ENCODE measurements around the gene FBXL20. TPM values are rescaled to one million over a fixed set of nuclear protein-coding genes. Genes with fewer than 3 reads are reported as not detected.
A peak's percentile ranks its signal among the peaks of the same experiment; 100 is the strongest.
"Not testable (repeated sequence)": the region's sequence is repeated elsewhere in the genome, so short reads cannot be mapped to it uniquely, and the experiment has no call there.

Gene FBXL20
- total RNA-seq, 1 donor from 2014 or later: 17.6 TPM

- no peak for DNase-seq
Observed at GRCh38 chr17:39380144-39380543, 21.3 kb downstream of the FBXL20 start.

DNA sequence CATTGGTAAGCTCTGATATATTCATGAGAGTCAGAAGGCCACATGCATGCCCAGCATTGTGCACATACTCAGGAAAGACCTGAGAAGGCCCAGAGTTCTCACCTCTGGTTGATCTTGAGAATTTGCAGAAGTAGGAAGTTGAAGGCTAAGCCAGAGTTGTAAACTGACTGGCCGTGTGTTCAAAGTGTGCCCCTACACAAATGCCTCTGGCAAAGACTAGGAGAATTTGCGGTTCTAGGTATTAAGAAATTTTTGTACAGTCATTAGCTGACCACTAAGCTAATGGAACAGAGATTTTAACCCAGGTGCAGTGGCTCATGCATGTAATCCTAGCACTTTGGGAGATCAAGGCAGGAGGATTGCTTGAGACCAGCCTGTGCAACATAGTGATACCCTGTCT, 25.0 kb downstream of the FBXL20 start:
- DNase-seq: no peak

GRCh38 chr17:39367805-39368204, 33.6 kb downstream of the FBXL20 start:
- DNase-seq: not testable (repeated sequence)

DNA sequence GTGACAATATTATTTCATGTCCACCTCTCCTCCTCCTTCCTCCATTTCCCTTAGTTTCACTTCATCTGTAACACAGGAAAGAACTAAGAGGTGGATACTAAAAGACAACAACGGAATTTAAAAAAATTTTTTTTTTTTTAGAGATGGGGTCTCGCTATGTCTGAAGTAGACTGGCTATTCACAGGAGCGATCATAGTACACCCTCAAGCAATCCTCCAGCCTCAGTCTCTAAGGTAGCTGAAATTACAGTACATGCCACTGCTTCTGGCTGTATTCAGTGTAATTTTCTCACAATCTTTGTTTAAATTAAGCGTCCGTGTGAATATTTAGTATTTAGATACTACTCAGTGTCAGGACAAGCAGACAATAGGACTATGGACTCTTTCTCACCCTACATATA, 35.6 kb downstream of the FBXL20 start:
- DNase-seq: no peak

DNA sequence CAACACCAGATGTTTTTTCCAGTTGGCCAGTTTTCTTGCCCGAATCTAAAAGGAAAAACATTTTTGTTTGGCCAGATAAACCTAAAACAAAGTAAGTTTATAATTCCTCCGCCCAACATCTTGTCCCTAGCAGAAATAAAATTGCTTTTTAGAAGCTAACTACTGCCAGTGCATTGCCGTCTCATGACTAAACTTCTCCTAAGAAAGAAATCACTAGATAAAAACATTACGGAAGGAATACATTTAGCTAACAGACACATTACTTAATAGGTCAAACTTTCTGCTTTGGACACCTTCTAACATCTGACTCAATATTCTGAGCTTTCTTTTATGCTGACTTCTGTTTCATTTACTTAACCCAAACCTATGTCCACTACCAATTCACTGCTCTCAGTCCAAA, 36.2 kb downstream of the FBXL20 start:
- no peak for DNase-seq

GRCh38 chr17:39364236-39365025, 37.0 kb downstream of the FBXL20 start:
- DNase-seq: no peak

DNA sequence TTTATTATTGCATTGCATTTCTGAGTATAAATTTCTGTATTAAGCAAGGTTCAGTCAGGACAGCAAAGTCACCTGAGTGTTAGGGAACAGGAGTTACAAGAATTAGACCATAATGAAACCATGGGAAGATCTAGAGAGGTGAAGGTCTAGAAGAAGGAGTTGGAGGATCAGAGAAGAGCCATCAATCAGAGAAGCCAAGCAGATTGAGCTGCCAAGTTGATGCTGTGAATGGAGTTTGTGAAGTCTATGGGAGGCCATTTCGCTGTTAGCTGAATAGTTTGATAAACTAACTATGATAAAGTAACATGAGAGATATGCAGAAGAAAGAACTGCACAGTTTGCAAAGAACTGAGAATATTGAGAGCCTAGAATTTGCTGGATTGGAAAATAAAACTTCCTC, 40.4 kb downstream of the FBXL20 start:
- no peak for DNase-seq

DNA sequence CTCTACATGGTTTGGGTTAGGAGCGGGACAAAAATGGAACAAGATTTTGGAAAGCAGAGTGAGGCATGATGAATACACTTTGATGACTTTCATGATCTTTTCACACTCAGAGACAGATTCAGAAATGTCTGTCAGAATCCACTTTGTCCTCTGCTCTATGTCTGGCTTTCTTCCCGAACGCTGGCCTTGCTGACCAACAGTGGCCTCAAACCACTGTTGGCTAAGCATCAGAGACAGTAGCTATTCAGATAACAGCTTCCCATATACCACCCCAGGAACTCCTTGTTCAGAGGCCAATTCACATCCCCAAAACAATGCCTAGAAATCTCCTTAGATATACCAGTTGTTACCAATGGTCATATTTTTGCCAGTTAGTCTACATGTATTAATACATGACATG, 40.9 kb downstream of the FBXL20 start:
- DNase-seq: no peak

DNA sequence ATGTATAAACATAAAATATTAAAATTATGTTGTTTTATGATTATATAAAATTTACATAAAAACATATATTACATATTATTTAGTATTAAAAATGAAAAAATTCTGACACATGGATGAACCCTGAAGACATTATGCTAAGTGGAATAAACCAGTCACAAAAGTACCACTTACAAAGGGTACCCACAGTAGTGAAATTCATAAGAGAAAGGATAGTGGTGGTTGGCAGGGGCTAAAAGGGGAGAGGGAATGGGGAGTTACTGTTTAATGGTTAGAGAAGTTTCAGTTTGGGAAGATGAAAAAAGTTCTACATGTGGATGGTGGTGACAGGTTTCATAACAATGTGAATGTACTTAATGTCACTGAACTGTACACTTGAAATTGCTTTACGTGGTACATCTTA, 41.4 kb downstream of the FBXL20 start:
- no peak for DNase-seq

DNA sequence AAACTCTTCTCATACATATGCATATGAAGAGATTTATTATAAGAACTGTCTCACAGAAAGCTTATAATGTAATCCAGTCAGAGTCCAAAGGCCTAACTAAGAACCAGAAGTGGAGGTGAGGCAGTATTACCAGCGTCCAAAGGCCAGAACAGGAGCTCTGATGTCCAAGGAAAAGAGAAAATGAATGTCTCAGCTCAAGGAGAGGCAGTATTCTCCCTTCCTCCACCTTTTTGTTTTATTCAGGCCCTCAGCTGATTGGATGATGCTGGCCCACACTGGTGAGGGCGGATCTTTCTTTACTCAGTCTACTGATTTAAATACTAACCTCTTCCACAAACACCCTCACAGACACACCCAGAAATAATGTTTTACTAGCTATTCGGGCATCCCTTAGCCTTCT, 43.4 kb downstream of the FBXL20 start:
- no peak for DNase-seq

DNA sequence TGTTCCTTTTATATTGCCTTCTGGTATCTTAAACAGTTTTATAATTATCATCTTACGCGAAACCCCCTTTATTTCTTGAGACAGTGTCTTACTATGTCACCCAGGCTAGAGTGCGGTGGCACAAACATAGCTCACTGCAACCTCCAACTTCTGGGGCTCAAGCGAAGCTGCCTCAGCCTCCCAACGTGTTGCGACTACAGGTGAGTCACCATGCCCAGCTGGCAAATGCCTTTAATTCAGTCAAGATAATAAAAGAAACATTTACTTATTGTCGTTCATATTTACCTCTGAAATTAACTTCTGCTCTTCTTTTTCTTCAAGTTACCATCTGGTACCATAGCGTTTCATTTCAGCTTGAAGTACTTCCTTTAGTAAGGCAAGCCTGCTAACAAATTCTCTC, 43.9 kb downstream of the FBXL20 start:
- no peak for DNase-seq

- no peak for DNase-seq
Observed at GRCh38 chr17:39352986-39353385, 48.4 kb downstream of the FBXL20 start.

GRCh38 chr17:39352511-39352910, 48.9 kb downstream of the FBXL20 start:
- DNase-seq: no peak

DNA sequence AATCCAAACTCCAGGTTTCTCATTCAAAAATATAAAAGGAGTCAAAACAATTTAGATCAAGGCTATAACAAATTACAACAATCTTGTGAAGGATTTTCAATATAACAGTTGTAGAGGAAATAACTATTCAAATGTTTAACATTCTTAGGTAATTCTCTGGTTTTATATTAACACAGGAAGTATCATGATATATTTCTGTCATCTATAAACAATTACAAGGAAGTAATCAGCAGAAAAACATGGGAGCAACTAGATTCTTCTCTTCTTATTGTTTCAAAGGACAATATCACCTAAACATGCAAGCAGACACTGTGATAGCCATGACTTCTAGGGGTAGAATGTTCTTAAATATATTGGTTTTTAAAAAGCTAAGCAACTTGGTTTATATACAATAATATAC, 49.9 kb downstream of the FBXL20 start:
- DNase-seq: no peak

- DNase-seq: no peak
Observed at GRCh38 chr17:39349246-39349645, 52.2 kb downstream of the FBXL20 start.

GRCh38 chr17:39346863-39347262, 54.6 kb downstream of the FBXL20 start:
- not testable (repeated sequence) for DNase-seq

GRCh38 chr17:39341541-39341940, 59.9 kb downstream of the FBXL20 start:
- no peak for DNase-seq

DNA sequence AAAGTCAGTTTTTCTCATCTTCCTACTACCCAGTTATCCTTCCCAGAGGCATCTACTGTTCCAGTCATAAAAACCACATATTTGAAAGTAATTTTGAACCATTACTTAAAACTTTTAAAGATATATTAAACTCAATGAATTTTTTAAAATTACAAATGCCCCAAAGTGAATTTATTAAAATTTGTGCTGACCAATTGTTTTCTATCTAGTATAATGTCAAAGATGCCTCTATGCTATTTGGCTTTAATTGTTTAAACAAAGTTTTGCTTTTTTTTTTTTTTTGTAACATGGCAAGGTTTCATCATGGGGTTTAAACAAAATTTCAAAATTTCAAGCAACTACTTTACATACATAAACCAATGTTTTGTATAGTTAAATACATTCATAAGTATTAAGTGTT, 60.7 kb downstream of the FBXL20 start:
- no peak for DNase-seq

GRCh38 chr17:39339272-39339671, 62.2 kb downstream of the FBXL20 start:
- DNase-seq: no peak

- DNase-seq: not testable (repeated sequence)
Observed at GRCh38 chr17:39337649-39338048, 63.8 kb downstream of the FBXL20 start.

GRCh38 chr17:39335704-39336223, 65.7 kb downstream of the FBXL20 start:
- peak; percentile 8 for DNase-seq

DNA sequence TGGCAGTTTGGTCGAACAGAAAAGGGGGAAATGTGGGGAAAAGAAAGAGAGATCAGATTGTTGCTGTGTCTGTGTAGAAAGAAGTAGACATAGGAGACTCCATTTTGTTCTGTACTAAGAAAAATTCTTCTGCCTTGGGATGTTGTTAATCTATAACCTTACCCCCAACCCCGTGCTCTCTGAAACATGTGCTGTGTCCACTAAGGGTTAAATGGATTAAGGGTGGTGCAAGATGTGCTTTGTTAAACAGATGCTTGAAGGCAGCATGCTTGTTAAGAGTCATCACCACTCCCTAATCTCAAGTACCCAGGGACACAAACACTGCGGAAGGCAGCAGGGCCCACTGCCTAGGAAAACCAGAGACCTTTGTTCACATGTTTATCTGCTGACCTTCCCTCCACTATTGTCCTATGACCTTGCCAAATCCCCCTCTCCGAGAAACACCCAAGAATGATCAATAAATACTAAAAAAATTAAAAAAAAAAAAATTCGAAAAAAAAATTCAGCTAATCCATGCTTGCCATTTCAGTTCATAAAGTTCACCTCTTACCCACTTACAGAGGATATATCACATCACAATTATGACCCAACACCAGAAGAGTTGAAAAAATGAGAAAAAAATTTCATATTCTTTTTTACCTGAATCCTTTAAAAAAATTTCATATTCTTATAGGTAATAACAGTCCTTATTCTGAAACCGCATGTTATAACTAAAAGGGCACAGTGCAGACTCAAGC, 67.2 kb downstream of the FBXL20 start:
- not testable (repeated sequence) for DNase-seq

DNA sequence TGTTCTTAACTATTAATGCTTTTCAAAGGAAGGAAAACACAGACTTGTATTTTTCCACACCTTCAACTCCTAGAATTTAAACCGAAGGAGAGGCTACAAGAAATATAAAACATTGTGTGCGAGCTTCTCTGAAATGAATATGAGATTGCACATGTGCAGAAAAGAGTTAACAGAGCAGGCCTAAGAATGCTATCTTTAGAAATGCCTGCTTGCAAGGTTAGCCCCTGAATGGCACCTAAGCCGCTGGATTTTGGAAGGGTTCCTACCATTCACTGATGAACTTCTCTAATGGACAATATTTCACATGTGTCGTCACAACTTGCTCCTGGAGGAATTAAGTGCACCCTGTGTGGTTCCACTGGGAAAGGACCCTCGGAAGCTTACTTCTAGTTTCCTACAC, 69.3 kb downstream of the FBXL20 start:
- DNase-seq: no peak

GRCh38 chr17:39328815-39329214, 72.6 kb downstream of the FBXL20 start:
- no peak for DNase-seq
